GM21447 (cell line): ENCODE data around the gene KRT12.

Experiments used
- ATAC-seq: cut with Tn5 transposase; IDR thresholded peaks from one replicate; pipeline ENCODE4 v1.9.1; 2021; ENCODE audit not compliant: unreplicated experiment

KRT12 gene

GRCh38 chr17:40866838-40867237 is at the start of gene KRT12:
TSS of gene KRT12 (minus strand) at chr17:40867223. CDS start at chr17:40867186, 37 bp downstream.
- no peak for ATAC-seq

GRCh38 chr17:40916366-40916765 is 49.3 kb upstream of the KRT12 start:
- no peak for ATAC-seq

DNA sequence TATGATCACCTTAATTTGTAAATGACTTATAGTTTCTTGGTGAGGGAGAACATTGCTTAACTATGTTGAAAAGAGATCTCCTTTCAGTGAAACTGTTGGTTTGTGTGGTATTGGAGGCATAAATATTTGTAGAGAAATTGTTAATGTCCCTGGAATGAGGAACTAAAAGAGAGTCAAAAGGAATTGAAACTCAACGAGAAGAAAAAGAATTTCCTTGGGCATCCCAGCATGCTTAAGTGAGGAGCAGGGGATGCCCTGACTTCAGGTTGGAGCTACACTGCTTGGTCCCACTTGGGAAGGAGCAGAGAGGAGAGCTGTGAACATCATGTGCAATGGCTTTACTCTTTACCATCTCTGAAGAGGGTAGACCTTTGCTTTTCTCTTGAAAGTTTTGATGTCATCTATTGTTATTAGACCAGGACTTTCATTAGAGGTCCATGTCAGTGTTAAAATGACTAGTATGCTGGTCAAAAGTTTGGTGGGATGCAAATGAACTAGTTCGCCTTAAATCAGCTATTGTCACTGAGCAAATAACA is 48.8 kb upstream of the KRT12 start:
- ATAC-seq: no peak

DNA sequence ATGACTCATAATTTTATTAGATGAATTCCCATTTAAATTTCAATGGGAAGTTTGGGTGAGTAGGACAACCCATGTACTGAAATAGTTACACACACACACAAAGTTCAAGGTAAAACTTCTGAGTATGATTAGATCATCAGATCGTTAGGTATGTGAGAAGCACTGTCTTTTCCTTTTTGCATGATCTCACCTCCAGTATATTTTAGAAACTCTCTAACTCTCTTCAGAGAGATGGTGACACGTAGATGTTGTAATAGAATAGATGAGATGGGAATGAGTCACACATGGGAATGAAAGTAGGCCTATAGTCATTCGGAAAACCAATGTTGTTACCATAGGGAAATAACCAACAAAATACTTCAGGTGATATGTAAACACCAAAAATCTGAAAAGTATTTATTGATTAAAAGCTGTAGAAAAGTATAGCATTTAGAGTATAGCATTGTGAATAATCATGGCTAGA is 48.2 kb upstream of the KRT12 start:
- ATAC-seq: no peak

DNA sequence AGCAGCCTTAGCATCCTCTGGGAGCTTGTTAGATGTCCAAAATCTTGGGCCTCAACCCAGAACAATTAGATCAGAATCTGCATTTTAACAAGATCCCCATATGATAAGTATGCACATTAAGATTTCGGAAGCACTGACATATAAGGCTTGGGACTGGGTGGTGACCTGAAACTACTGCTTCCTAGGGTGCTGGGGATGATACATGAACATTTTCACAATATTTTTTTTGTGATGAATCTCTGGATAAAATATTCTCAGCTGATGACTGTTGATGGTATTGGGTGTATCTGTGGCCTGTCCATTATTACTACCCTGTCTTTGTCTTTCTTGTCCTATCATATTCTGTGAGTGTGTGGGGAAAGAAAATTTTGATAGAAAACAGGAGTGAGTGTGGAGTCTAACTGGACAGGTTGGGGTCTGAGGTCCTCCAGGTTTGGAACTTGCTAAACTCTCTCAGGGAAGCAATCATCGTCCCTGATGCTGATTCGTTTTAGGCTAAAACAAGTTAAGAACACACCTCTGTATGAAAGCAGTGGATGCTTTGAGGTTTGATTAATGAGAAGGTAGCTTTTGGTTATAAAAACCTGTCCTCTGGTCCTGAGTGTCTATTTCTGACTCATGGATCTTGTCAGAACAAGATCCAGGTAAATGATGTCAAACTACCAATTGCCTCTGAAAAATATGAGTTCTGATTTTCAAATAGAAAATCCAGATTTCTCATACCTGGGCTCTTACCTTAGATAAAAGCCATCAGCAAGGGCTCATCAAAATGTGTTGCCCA is 47.2 kb upstream of the KRT12 start:
- ATAC-seq: no peak

DNA sequence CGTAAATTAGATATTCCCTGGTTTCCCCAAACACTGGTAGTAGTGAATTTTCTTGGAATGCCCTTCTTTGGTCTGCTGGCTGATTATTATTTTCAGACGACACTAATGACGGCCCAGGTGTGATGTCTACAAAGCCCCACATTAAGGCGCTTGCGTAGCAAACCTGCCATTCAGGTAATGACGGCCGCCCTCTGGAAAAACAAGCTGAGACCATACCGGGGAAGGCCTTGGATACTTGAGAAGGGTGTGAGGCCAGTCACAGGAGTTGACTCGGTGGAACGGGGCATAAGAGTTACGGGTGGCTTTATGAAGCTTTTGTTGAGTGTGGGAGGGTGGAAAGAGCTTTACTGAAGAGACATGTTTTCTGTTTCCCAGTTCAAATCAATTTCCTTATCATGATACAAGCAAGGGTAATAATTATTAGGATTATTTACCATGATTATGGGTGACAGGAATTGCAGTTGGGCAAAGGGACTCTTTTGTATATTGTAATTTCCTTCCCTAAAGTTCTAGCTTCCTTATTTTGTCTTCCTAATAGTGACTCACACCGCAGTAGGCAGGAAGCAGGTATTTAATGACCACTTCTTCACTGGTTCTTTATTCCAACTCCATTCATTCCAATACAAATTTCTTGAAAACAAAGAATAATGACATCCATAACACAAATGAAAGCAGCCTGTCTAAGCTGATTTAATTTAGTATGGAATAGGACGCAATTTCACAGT is 45.6 kb upstream of the KRT12 start:
- ATAC-seq: no peak

DNA sequence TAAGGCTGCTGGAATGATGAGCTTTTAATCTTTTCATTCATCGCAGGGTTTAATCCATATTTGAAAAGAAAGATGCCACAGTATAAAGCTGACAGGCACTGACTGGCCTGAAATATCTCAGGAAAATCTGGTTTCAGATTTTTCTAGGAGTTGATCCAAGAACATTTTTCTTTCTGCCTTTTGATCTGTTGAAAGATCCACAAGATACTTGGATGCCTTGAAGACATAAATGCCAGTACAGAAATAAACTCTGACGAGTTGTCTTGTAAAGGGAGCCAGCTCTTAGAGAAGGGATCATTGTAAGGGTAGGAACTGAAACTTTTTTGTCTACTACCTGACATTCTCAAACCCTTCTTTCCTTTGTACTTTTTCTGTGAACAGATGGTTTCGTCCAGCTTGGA is 43.4 kb upstream of the KRT12 start:
- no peak for ATAC-seq

GRCh38 chr17:40909755-40910154 is 42.7 kb upstream of the KRT12 start:
- ATAC-seq: no peak

- ATAC-seq: no peak
These were observed 42.3 kb upstream of the KRT12 start for GRCh38 chr17:40909351-40909750.

- ATAC-seq: no peak
These were observed 39.6 kb upstream of the KRT12 start for GRCh38 chr17:40906613-40907012.

- ATAC-seq: no peak
These were observed 38.3 kb upstream of the KRT12 start for GRCh38 chr17:40905370-40905769.

GRCh38 chr17:40903129-40903847 is 36.3 kb upstream of the KRT12 start:
- no peak for ATAC-seq

GRCh38 chr17:40902498-40902897 is 35.5 kb upstream of the KRT12 start:
- no peak for ATAC-seq

DNA sequence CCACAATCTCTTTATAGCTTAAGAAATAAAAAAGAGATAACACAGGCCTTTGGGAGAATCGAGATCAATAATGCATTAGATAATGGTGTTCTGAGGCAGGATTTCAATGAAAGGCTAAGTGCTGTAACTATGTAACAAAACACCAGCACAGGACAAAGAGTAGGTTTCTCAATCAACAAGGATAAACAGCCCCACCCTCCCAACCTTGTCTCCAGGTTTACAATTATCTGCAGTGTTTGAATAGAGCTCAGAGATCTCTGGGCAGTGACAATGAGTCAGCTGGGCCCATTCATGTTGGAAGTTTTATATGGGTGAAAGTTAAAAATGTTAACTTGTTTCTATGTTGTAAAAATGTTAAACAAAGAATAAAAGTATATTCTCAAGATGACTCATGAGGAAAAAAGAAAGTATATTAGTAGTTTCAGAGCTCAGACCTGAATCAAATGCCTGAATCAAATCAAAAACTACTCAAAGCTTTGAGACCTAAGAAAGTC is 35.0 kb upstream of the KRT12 start:
- no peak for ATAC-seq

- no peak for ATAC-seq
These were observed 33.9 kb upstream of the KRT12 start for GRCh38 chr17:40900809-40901356.

GRCh38 chr17:40896916-40897455 is 30.0 kb upstream of the KRT12 start:
- ATAC-seq: no peak

- ATAC-seq: no peak
These were observed 28.2 kb upstream of the KRT12 start for GRCh38 chr17:40895106-40895730.

GRCh38 chr17:40888196-40888720 is 21.2 kb upstream of the KRT12 start:
- ATAC-seq: no peak

GRCh38 chr17:40886090-40886489 is 19.1 kb upstream of the KRT12 start:
- ATAC-seq: no peak
